PFSK-1 (cell line): ENCODE measurements around the gene GPM6B.

Source experiments
- FOXP2 ChIP-seq: optimal IDR thresholded peaks from 2 replicates; pipeline ENCODE3; 2011; ENCODE audit warnings: borderline replicate concordance, control low read depth, inconsistent platforms; ENCODE audit not compliant: insufficient read depth; ENCODE audit errors: extremely low read length, extremely low read depth
- POLR2AphosphoS5 ChIP-seq: IDR thresholded peaks from 2 replicates; pipeline ENCODE4 v1.6.1; 2012; ENCODE audit warnings: low read depth, mild to moderate bottlenecking, control low read depth, low read length, moderate library complexity
- SIN3A ChIP-seq: IDR thresholded peaks from 2 replicates; pipeline ENCODE4 v1.6.1; 2012; ENCODE audit warnings: mild to moderate bottlenecking, low read length, moderate library complexity, borderline replicate concordance; ENCODE audit not compliant: insufficient read depth
- TAF1 ChIP-seq: IDR thresholded peaks from 2 replicates; pipeline ENCODE4 v1.6.1; 2012; ENCODE audit warnings: low read length, control low read depth, borderline replicate concordance; ENCODE audit not compliant: insufficient read depth
- TF ChIP-seq, protein P1 (sequence below), 2 experiments: IDR thresholded peaks; 2 replicates each; pipeline versions ENCODE4 v1.6.1 to v1.8.0; 2011 to 2012; ENCODE audit warnings: low read depth in 2 of 2, low read length in 2 of 2, control low read depth in 1 of 2, inconsistent platforms in 1 of 2, mild to moderate bottlenecking in 1 of 2, moderate library complexity in 1 of 2; ENCODE audit not compliant: insufficient read depth in 1 of 2

Gene GPM6B

GRCh38 chrX:13752141-13752540 is 64.8 kb downstream of the GPM6B start:
- TF ChIP-seq SIN3A (no peak), POLR2AphosphoS5 (no peak), TAF1 (no peak), FOXP2 (no peak)
- TF ChIP-seq, protein P1, sequence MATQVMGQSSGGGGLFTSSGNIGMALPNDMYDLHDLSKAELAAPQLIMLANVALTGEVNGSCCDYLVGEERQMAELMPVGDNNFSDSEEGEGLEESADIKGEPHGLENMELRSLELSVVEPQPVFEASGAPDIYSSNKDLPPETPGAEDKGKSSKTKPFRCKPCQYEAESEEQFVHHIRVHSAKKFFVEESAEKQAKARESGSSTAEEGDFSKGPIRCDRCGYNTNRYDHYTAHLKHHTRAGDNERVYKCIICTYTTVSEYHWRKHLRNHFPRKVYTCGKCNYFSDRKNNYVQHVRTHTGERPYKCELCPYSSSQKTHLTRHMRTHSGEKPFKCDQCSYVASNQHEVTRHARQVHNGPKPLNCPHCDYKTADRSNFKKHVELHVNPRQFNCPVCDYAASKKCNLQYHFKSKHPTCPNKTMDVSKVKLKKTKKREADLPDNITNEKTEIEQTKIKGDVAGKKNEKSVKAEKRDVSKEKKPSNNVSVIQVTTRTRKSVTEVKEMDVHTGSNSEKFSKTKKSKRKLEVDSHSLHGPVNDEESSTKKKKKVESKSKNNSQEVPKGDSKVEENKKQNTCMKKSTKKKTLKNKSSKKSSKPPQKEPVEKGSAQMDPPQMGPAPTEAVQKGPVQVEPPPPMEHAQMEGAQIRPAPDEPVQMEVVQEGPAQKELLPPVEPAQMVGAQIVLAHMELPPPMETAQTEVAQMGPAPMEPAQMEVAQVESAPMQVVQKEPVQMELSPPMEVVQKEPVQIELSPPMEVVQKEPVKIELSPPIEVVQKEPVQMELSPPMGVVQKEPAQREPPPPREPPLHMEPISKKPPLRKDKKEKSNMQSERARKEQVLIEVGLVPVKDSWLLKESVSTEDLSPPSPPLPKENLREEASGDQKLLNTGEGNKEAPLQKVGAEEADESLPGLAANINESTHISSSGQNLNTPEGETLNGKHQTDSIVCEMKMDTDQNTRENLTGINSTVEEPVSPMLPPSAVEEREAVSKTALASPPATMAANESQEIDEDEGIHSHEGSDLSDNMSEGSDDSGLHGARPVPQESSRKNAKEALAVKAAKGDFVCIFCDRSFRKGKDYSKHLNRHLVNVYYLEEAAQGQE (IDR thresholded peaks at IDR 0.05; ENCODE audit: insufficient read depth in 1 of 2, low read depth in 2 of 2, low read length in 2 of 2) = no peak

- TF ChIP-seq TAF1 = no peak
- TF ChIP-seq FOXP2 = no peak
- TF ChIP-seq SIN3A = no peak
- TF ChIP-seq, protein P1 (IDR thresholded peaks at IDR 0.05; ENCODE audit: insufficient read depth in 1 of 2, low read depth in 2 of 2, low read length in 2 of 2) = no peak
- no peak for TF ChIP-seq POLR2AphosphoS5
These were observed 66.1 kb downstream of the GPM6B start for GRCh38 chrX:13750812-13751211.

- TF ChIP-seq SIN3A = no peak
- TF ChIP-seq, protein P1 (IDR thresholded peaks at IDR 0.05; ENCODE audit: insufficient read depth in 1 of 2, low read depth in 2 of 2, low read length in 2 of 2) = no peak
- TF ChIP-seq FOXP2 = no peak
- no peak for TF ChIP-seq POLR2AphosphoS5
- TF ChIP-seq TAF1 = no peak
These were observed 66.7 kb downstream of the GPM6B start for GRCh38 chrX:13750204-13750603.

DNA sequence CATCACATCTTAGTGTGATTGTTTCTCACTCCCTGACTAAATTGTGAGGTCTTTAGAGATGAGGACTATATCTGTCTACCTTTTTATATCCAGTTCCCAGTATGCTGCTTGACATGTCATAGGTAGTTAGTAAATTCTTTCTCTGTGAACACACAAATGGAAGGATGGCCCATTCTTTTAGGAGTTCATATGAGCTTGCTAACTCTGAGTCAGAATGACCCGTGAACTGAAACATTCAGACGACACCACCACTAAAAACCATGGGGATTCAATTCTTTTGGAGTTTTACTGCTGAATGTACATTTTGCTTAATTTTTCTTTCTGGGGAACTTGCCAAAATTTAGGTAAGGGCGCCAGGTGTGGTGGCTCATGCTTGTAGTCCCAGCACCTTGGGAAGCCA is 68.4 kb downstream of the GPM6B start:
- TF ChIP-seq SIN3A (no peak), FOXP2 (no peak), TAF1 (no peak), POLR2AphosphoS5 (no peak)
- TF ChIP-seq, protein P1 (IDR thresholded peaks at IDR 0.05; ENCODE audit: insufficient read depth in 1 of 2, low read depth in 2 of 2, low read length in 2 of 2) = no peak

DNA sequence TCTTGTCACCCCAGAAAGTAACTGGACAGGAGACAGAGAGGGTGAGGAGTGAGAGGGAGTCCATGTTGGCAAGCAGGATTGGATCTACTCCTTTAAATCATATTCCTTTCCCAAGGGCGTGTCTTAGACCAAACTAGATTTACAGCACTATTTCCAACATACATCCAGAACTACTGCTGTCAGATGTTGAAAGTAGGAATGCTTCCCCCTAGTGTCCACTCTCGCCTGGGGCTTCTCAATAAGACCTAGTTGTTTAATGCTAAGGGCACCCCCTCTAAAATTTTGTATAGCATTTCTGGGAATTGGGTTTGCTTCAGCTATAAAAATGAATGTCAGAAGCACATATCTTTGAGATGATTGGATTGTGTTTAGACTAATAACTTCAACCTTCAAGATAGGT is 69.1 kb downstream of the GPM6B start:
- TF ChIP-seq, protein P1 (IDR thresholded peaks at IDR 0.05; ENCODE audit: insufficient read depth in 1 of 2, low read depth in 2 of 2, low read length in 2 of 2) = no peak
- TF ChIP-seq POLR2AphosphoS5 (no peak), SIN3A (no peak), FOXP2 (no peak), TAF1 (no peak)
